Nephron progenitor cell (in vitro differentiated cells): Measurements from ENCODE around the gene RAI14.
"Not testable (repeated sequence)": the region's sequence is repeated elsewhere in the genome, so short reads cannot be mapped to it uniquely, and the experiment has no call there.

Experiments
- DNase-seq: peaks from one replicate; pipeline ENCODE4 v3.0.0; 2021
- H3K27ac Mint-ChIP-seq: 2 replicates; pipeline ENCODE4 v1.8.0; 2021; ENCODE audit warnings: mild to moderate bottlenecking, moderate library complexity, mixed read lengths
- H3K27me3 Mint-ChIP-seq: 2 replicates; pipeline ENCODE4 v1.8.0; 2021; ENCODE audit warnings: mild to moderate bottlenecking, low read depth, mixed read lengths; ENCODE audit not compliant: poor library complexity
- H3K36me3 Mint-ChIP-seq: 2 replicates; pipeline ENCODE4 v1.8.0; 2021; ENCODE audit warnings: low read depth, mixed read lengths
- H3K4me1 Mint-ChIP-seq: 2 replicates; pipeline ENCODE4 v1.8.0; 2021; ENCODE audit warnings: mixed read lengths
- H3K4me3 Mint-ChIP-seq: 2 replicates; pipeline ENCODE4 v1.8.0; 2021; ENCODE audit warnings: mild to moderate bottlenecking, moderate library complexity, mixed read lengths
- H3K9me3 Mint-ChIP-seq: 2 replicates; pipeline ENCODE4 v1.8.0; 2021; ENCODE audit warnings: mild to moderate bottlenecking, moderate library complexity, mixed read lengths
- CTCF ChIP-seq: fragments of 200-600 bp; sonication (generic); IDR thresholded peaks from 2 replicates; pipeline ENCODE4 v1.5.0; 2021; ENCODE audit warnings: antibody characterized with exemption

The RAI14 gene

GRCh38 chr5:34748431-34748830 is 92.3 kb downstream of the RAI14 start:
- Mint-ChIP-seq H3K27me3 (no peaks in the 10 kb centered on the region), H3K36me3 (peaks cover 22% of the 10 kb centered on the region), H3K9me3 (peaks cover 4% of the 10 kb centered on the region), H3K4me3 (no peak overlapping the region), H3K4me1 (peaks cover 16% of the 10 kb centered on the region), H3K27ac (no peak overlapping the region)
- no peak for TF ChIP-seq CTCF
- DNase-seq: no peak

- Mint-ChIP-seq H3K4me1 (peaks cover 16% of the 10 kb centered on the region), H3K27ac (peak overlapping the region; percentile 70), H3K36me3 (peaks cover 22% of the 10 kb centered on the region), H3K4me3 (no peak overlapping the region), H3K9me3 (peaks cover 4% of the 10 kb centered on the region), H3K27me3 (no peaks in the 10 kb centered on the region)
- DNase-seq: no peak
- no peak for TF ChIP-seq CTCF
Observed at GRCh38 chr5:34749431-34749873, 93.3 kb downstream of the RAI14 start.

- Mint-ChIP-seq H3K4me1 (peaks cover 22% of the 10 kb centered on the region), H3K27ac (no peak overlapping the region), H3K27me3 (no peaks in the 10 kb centered on the region), H3K9me3 (peaks cover 4% of the 10 kb centered on the region), H3K4me3 (no peak overlapping the region), H3K36me3 (peaks cover 22% of the 10 kb centered on the region)
- TF ChIP-seq CTCF: no peak
- DNase-seq: no peak
Observed at GRCh38 chr5:34750206-34750605, 94.1 kb downstream of the RAI14 start.

- no peaks in the 10 kb centered on the region for H3K27me3 Mint-ChIP-seq
- TF ChIP-seq CTCF: no peak
- no peaks in the 10 kb centered on the region for H3K9me3 Mint-ChIP-seq
- H3K36me3 Mint-ChIP-seq: peaks cover 18% of the 10 kb centered on the region
- H3K4me1 Mint-ChIP-seq: peaks cover 38% of the 10 kb centered on the region
- H3K27ac Mint-ChIP-seq: peak overlapping the region; percentile 18
- no peak for DNase-seq
- H3K4me3 Mint-ChIP-seq: no peak overlapping the region
Observed at GRCh38 chr5:34751807-34752736, 95.9 kb downstream of the RAI14 start.

GRCh38 chr5:34753236-34753635 is 97.1 kb downstream of the RAI14 start:
- H3K9me3 Mint-ChIP-seq, DNase-seq, H3K27me3 Mint-ChIP-seq, H3K27ac Mint-ChIP-seq, H3K4me3 Mint-ChIP-seq: not testable (repeated sequence)
- H3K36me3 Mint-ChIP-seq: peaks cover 25% of the 10 kb centered on the region
- peaks cover 49% of the 10 kb centered on the region for H3K4me1 Mint-ChIP-seq

GRCh38 chr5:34755926-34756325 is 99.8 kb downstream of the RAI14 start:
- Mint-ChIP-seq H3K4me1 (peaks cover 42% of the 10 kb centered on the region), H3K27ac (no peak overlapping the region), H3K9me3 (peaks cover 16% of the 10 kb centered on the region), H3K27me3 (no peaks in the 10 kb centered on the region), H3K36me3 (peaks cover 44% of the 10 kb centered on the region), H3K4me3 (no peak overlapping the region)
- TF ChIP-seq CTCF: no peak
- no peak for DNase-seq
